GM12878 (cell line): Measurements from ENCODE around the gene TDRKH. TPM values are rescaled to one million over a fixed set of nuclear protein-coding genes. Genes with fewer than 3 reads are reported as not detected.

ENCODE experiments used
- ATAC-seq: fragments of 200-7000 bp; cut with Tn5 transposase; 3 replicates; pipeline ENCODE4 v1.9.1; 2020; ENCODE audit warnings: mild to moderate bottlenecking, moderate library complexity
- BruUV-seq: library from RNA; stranded (reverse); fragments of 400-500 nt; replicated peaks from 2 replicates; lab custom pipeline; 2021; lab: Mats Ljungman, UMichigan
- CTCF ChIA-PET: fragments of 300-600 bp; sonication (Branson Sonifier 250); formaldehyde crosslinking; extraction: SDS; loops from one replicate; lab custom pipeline; 2021; ENCODE audit warnings: inconsistent platforms; lab: Yijun Ruan, JAX
- POLR2A ChIA-PET: fragments of 350-600 bp; formaldehyde crosslinking; extraction: SDS; loops from one replicate; lab custom pipeline; 2021; ENCODE audit warnings: inconsistent platforms; lab: Charles Lee
- RAD21 ChIA-PET: fragments of 300-600 bp; sonication (Branson Sonifier 250); formaldehyde crosslinking; loops from one replicate; lab custom pipeline; 2023; ENCODE audit warnings: antibody characterized with exemption; ENCODE audit not compliant: unreplicated experiment; lab: Charles Lee
- SMC1A ChIA-PET: fragments of 300-600 bp; sonication (Branson Sonifier 250); formaldehyde crosslinking; loops from one replicate; lab custom pipeline; 2023; ENCODE audit not compliant: unreplicated experiment, uncharacterized antibody; lab: Charles Lee
- DNase-seq: peaks from one replicate; pipeline ENCODE4 v3.0.0-alpha.2; 2011; ENCODE audit warnings: low read depth, low spot score
- FAIRE-seq: peaks from 3 replicates; lab custom pipeline; 2011; peaks lifted over from hg19 to GRCh38; lab: Jason Lieb, UNC
- H2AFZ ChIP-seq: 2 replicates; pipeline ENCODE4 v1.6.0; 2011; ENCODE audit warnings: low read depth, low read length, control low read depth; ENCODE audit not compliant: control insufficient read depth
- H3K27ac ChIP-seq: 2 replicates; pipeline ENCODE4 v1.5.1; 2011; ENCODE audit warnings: control low read depth; ENCODE audit not compliant: control insufficient read depth, insufficient read depth
- H3K27me3 ChIP-seq, 2 experiments: replicated peaks in 1 of 2; 2 replicates each; pipeline versions ENCODE4 v1.6.0 to v1.6.1; 2011; ENCODE audit warnings: low read length in 1 of 2; ENCODE audit not compliant: control insufficient read depth in 2 of 2, insufficient read depth in 2 of 2
- H3K36me3 ChIP-seq, 2 experiments: 2 replicates each; pipeline ENCODE4 v1.5.1; 2011; ENCODE audit warnings: low read length in 1 of 2; ENCODE audit not compliant: control insufficient read depth in 2 of 2, insufficient read depth in 2 of 2
- H3K4me1 ChIP-seq: 2 replicates; pipeline ENCODE4 v1.6.1; 2011; ENCODE audit warnings: mild to moderate bottlenecking, low read length, moderate library complexity, mixed read lengths; ENCODE audit not compliant: control insufficient read depth, insufficient read depth
- H3K4me2 ChIP-seq: 2 replicates; pipeline ENCODE4 v1.6.0; 2011; ENCODE audit warnings: control low read depth; ENCODE audit not compliant: control insufficient read depth, insufficient read depth
- H3K4me3 ChIP-seq: fragments of 200-600 bp; sonication (generic); 2 replicates; pipeline ENCODE4 v1.5.1; 2016
- H3K79me2 ChIP-seq: 2 replicates; pipeline ENCODE4 v1.6.0; 2011; ENCODE audit warnings: low read length; ENCODE audit not compliant: control insufficient read depth, insufficient read depth
- H3K9ac ChIP-seq: 2 replicates; pipeline ENCODE4 v1.8.0; 2011; ENCODE audit warnings: low read length, control low read depth, mixed read lengths; ENCODE audit not compliant: control insufficient read depth, insufficient read depth
- H3K9me3 ChIP-seq: replicated peaks from 3 replicates; pipeline ENCODE4 v1.5.1; 2011; ENCODE audit warnings: mild to moderate bottlenecking, low read length; ENCODE audit not compliant: control insufficient read depth, insufficient read depth
- H4K20me1 ChIP-seq: 2 replicates; pipeline ENCODE4 v1.6.0; 2011; ENCODE audit not compliant: control insufficient read depth, insufficient read depth
- CREM ChIP-seq: IDR thresholded peaks from 2 replicates; pipeline ENCODE4 v1.6.1; 2014; ENCODE audit warnings: antibody characterized with exemption, low read depth
- CUX1 ChIP-seq: IDR thresholded peaks from 2 replicates; pipeline ENCODE4 v1.6.1; 2012; ENCODE audit warnings: improper control_type of control experiment, low read depth, low read length; ENCODE audit not compliant: insufficient replicate concordance
- ESRRA ChIP-seq: IDR thresholded peaks from 2 replicates; pipeline ENCODE4 v1.6.1; 2012; ENCODE audit warnings: mild to moderate bottlenecking, low read length, improper control_type of control experiment
- IKZF1 ChIP-seq: fragments of 450-650 bp; conservative IDR thresholded peaks from 2 replicates; pipeline ENCODE4 v1.6.1; 2017; ENCODE audit warnings: antibody characterized with exemption, mild to moderate bottlenecking
- LARP7 ChIP-seq: fragments of 450-650 bp; IDR thresholded peaks from 2 replicates; pipeline ENCODE4 v1.6.1; 2017; ENCODE audit warnings: mild to moderate bottlenecking
- NFIC ChIP-seq: IDR thresholded peaks from 2 replicates; pipeline ENCODE4 v1.6.1; 2012; ENCODE audit warnings: low read depth, mild to moderate bottlenecking, inconsistent platforms, low read length, moderate library complexity
- NRF1 ChIP-seq: conservative IDR thresholded peaks from 2 replicates; pipeline ENCODE4 v1.6.1; 2011; ENCODE audit warnings: mild to moderate bottlenecking, low read depth, low read length, improper control_type of control experiment
- RELA ChIP-seq: fragments of 450-650 bp; IDR thresholded peaks from 2 replicates; pipeline ENCODE4 v1.8.0; 2014; ENCODE audit warnings: borderline replicate concordance; ENCODE audit not compliant: partially characterized antibody
- SMAD5 ChIP-seq: IDR thresholded peaks from 2 replicates; pipeline ENCODE4 v1.6.1; 2016; ENCODE audit warnings: antibody characterized with exemption, low read depth
- SP1 ChIP-seq: IDR thresholded peaks from one replicate; pipeline ENCODE4 v1.6.1; 2011; ENCODE audit warnings: low read depth, low read length
- SREBF2 ChIP-seq: IDR thresholded peaks from 2 replicates; pipeline ENCODE4 v1.6.1; 2012; ENCODE audit warnings: mild to moderate bottlenecking, low read length
- ZNF592 ChIP-seq: fragments of 450-650 bp; IDR thresholded peaks from 2 replicates; pipeline ENCODE4 v1.6.1; 2017; ENCODE audit warnings: mild to moderate bottlenecking, moderate library complexity
- ZSCAN29 ChIP-seq: fragments of 450-650 bp; IDR thresholded peaks from 2 replicates; pipeline ENCODE4 v1.6.1; 2017; ENCODE audit warnings: mild to moderate bottlenecking, moderate library complexity
- WGBS: methylation state at CpG from one replicate; pipeline ENCODE4 v1.1.6; 2016; ENCODE audit warnings: low lambda C conversion rate; ENCODE audit not compliant: insufficient replicate concordance, insufficient coverage; ENCODE audit errors: missing lambda C conversion rate; 5-methylcytosine and 5-hydroxymethylcytosine counted together
- in situ Hi-C: fragments of 300-500 bp; cut with MboI; formaldehyde crosslinking; loops from 9 replicates; pipeline ENCODE4 v1.14.3; 2018; ENCODE audit warnings: mixed read lengths
- intact Hi-C: fragments of 100-400 bp; cut with micrococcal nuclease; formaldehyde crosslinking; loops from one replicate; pipeline ENCODE4 v1.14.2; 2022; ENCODE audit not compliant: unreplicated experiment
- polyA plus RNA-seq, 11 experiments: library from polyadenylated mRNA; depleted of rRNA in 4 of 11; unstranded in 6 of 11; stranded (reverse) in 5 of 11; fragments of >200 nt; fragmentation: Nextera tagmentation in 4 of 11; fragmentation: Illumina TruSeq in 1 of 11; extraction: Ambion mirVana in 4 of 11; extraction: Trizol in 1 of 11; gene quantifications; 1 replicate in 1 of 11; 2 replicates in 10 of 11; pipeline versions ENCODE4 v1.2.1 to v1.2.3, GENCODE V29; 2011 to 2016; ENCODE audit warnings: inconsistent platforms in 2 of 11, missing spikeins in 2 of 11, low read depth in 1 of 11
- total RNA-seq, 4 experiments: library from RNA; depleted of rRNA in 3 of 4; stranded (reverse); fragments of >200 nt in 3 of 4; fragmentation: Illumina TruSeq in 1 of 4; extraction: Trizol in 1 of 4; gene quantifications; 2 replicates each; pipeline versions ENCODE4 v1.2.1 to v1.2.3, GENCODE V29; 2013 to 2021
- TF ChIP-seq, protein P1 (sequence below): IDR thresholded peaks from 2 replicates; pipeline ENCODE4 v1.6.1; 2011; ENCODE audit warnings: low read depth, mild to moderate bottlenecking, low read length, moderate library complexity, borderline replicate concordance; ENCODE audit errors: extremely low read depth
- TF ChIP-seq, protein P2 (sequence below): IDR thresholded peaks from 2 replicates; pipeline ENCODE4 v1.6.1; 2012; ENCODE audit warnings: low read depth, low read length, improper control_type of control experiment

Gene TDRKH
- total and polyA plus RNA-seq, 10 of the 15 experiments (the other 5 are each of a cell fraction or from before 2014, with no cell fraction given) = 1.3 to 8.4 (median 2.9) TPM

- in situ Hi-C loops = no loop called here
- Histone ChIP-seq H3K9me3 (no peaks in the 10 kb centered on the region), H3K9ac (no peak overlapping the region), H4K20me1 (no peaks in the 10 kb centered on the region), H3K79me2 (no peaks in the 10 kb centered on the region), H3K36me3 (no peaks in the 10 kb centered on the region), H3K27me3 (peaks cover 0 to 11% of the 10 kb centered on the region in 2 experiments; a peak in 2 of 4 replicates), H2AFZ (no peak overlapping the region), H3K4me3 (no peak overlapping the region), H3K4me1 (peaks cover 6% of the 10 kb centered on the region; the same call in 1 of the 2 replicates), H3K27ac (no peak overlapping the region), H3K4me2 (no peak overlapping the region)
- no peak for FAIRE-seq
- DNase-seq = no peak
- RAD21 ChIA-PET = no interaction called here
- CTCF ChIA-PET = interaction anchor here (1.5 kb wide), 1 partner anchor 12 kb away, joined by 4 read pairs; no protein-coding TSS in a partner anchor
- BruUV-seq = no TSS peak
- ATAC-seq = no peak
- SMC1A ChIA-PET = interaction anchor here (1.4 kb wide), 1 partner anchor 34 kb away, joined by 4 read pairs; no protein-coding TSS in a partner anchor
- WGBS = 59% methylated on average over 12 of the region's 12 CpGs
- intact Hi-C loops = no loop called here
- POLR2A ChIA-PET = interaction anchor here (0.6 kb wide), 1 partner anchor 41 kb away, joined by 3 read pairs; no protein-coding TSS in a partner anchor
- no peak for TF ChIP-seq SP1
- no peak for TF ChIP-seq SMAD5
- TF ChIP-seq ZSCAN29 = no peak
- no peak for TF ChIP-seq IKZF1
- TF ChIP-seq, protein P1, sequence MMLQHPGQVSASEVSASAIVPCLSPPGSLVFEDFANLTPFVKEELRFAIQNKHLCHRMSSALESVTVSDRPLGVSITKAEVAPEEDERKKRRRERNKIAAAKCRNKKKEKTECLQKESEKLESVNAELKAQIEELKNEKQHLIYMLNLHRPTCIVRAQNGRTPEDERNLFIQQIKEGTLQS = no peak
- no peak for TF ChIP-seq ESRRA
- no peak for TF ChIP-seq RELA
- no peak for TF ChIP-seq SREBF2
- no peak for TF ChIP-seq CUX1
- TF ChIP-seq NRF1 = no peak
- TF ChIP-seq, protein P2, sequence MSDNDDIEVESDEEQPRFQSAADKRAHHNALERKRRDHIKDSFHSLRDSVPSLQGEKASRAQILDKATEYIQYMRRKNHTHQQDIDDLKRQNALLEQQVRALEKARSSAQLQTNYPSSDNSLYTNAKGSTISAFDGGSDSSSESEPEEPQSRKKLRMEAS = no peak
- no peak for TF ChIP-seq CREM
- no peak for TF ChIP-seq LARP7
- no peak for TF ChIP-seq NFIC
- no peak for TF ChIP-seq ZNF592
Measured at GRCh38 chr1:151801310-151801820, 11.1 kb upstream of the TDRKH start.
